Testis (tissue), 3 donors: ENCODE data around the gene REV1. TPM values are rescaled to one million over a fixed set of nuclear protein-coding genes. Genes with fewer than 3 reads are reported as not detected.
A peak's percentile ranks its signal among the peaks of the same experiment; 100 is the strongest.
"Not testable (repeated sequence)": the region's sequence is repeated elsewhere in the genome, so short reads cannot be mapped to it uniquely, and the experiment has no call there.

Experiments
- DNase-seq: peaks from one replicate; pipeline ENCODE4 v3.0.0-alpha.2; 2019
- H3K27ac ChIP-seq, 2 donors: fragments of 200-600 bp; sonication (generic); one replicate each; pipeline ENCODE4 v1.5.1; 2019
- H3K27me3 ChIP-seq: fragments of 200-600 bp; sonication (generic); one replicate; pipeline ENCODE4 v1.5.1; 2019
- H3K36me3 ChIP-seq: fragments of 200-600 bp; sonication (generic); one replicate; pipeline ENCODE4 v1.5.1; 2017; ENCODE audit warnings: low read depth; ENCODE audit errors: missing control alignments
- H3K4me1 ChIP-seq: fragments of 200-600 bp; sonication (generic); one replicate; pipeline ENCODE4 v1.5.1; 2019
- H3K4me3 ChIP-seq, 2 donors: fragments of 200-600 bp; sonication (generic); one replicate each; pipeline ENCODE4 v1.5.1; 2017 to 2019
- H3K9me3 ChIP-seq: fragments of 200-600 bp; sonication (generic); one replicate; pipeline ENCODE4 v1.5.1; 2017
- CTCF ChIP-seq, 3 experiments: fragments of 450-650 bp in 2 of 3; fragments of 200-600 bp in 1 of 3; sonication (generic) in 1 of 3; IDR thresholded peaks; one replicate each; pipeline ENCODE4 v1.5.1; 2016 to 2019; ENCODE audit warnings: antibody characterized with exemption in 3 of 3, mild to moderate bottlenecking in 2 of 3, moderate library complexity in 1 of 3
- POLR2A ChIP-seq: fragments of 450-650 bp; IDR thresholded peaks from one replicate; pipeline ENCODE4 v1.6.1; 2017; ENCODE audit warnings: antibody characterized with exemption, mild to moderate bottlenecking, moderate library complexity
- WGBS, 2 donors: methylation state at CpG; one replicate each; pipeline ENCODE4 v1.1.5; 2018; 5-methylcytosine and 5-hydroxymethylcytosine counted together
- intact Hi-C: fragments of 100-400 bp; cut with DNase I; formaldehyde crosslinking; loops from one replicate; pipeline ENCODE4 v1.15.1; 2023; ENCODE audit warnings: low total_unique reads
- polyA plus RNA-seq: library from polyadenylated mRNA; stranded (reverse); fragments of 350-450 nt; fragmentation: Illumina TruSeq; extraction: RNeasy Lipid Tissue Mini Kit (QIAGEN cat#74804); gene quantifications from one replicate; pipeline ENCODE4 v1.2.3, GENCODE V29; 2014; ENCODE audit warnings: low read depth, low replicate concordance; ENCODE audit not compliant: insufficient read depth
- total RNA-seq, 2 donors: library from RNA; depleted of rRNA; stranded (reverse); fragments of >200 nt; gene quantifications; one replicate each; pipeline ENCODE4 v1.2.3, GENCODE V29; 2016

The REV1 gene
- total and polyA plus RNA-seq, 3 donors from 2014 or later: 34.9 to 79.5 (median 73.5) TPM

- H3K27me3 ChIP-seq: no peaks in the 10 kb centered on the region
- TF ChIP-seq POLR2A: no peak
- no peak overlapping the region for H3K4me3 ChIP-seq
- no peak overlapping the region for H3K27ac ChIP-seq
- intact Hi-C loops: no loop called here
- H3K36me3 ChIP-seq: no peaks in the 10 kb centered on the region
- DNase-seq: no peak
- 91 to 93% methylated on average over 3 of the region's 3 CpGs for WGBS, 2 donors
- no peaks in the 10 kb centered on the region for H3K9me3 ChIP-seq
- peaks cover 61% of the 10 kb centered on the region for H3K4me1 ChIP-seq
These were observed 13.2 kb downstream of the REV1 start for GRCh38 chr2:99476629-99477028.

- DNase-seq, H3K4me3 ChIP-seq, H3K36me3 ChIP-seq, intact Hi-C loops, H3K27me3 ChIP-seq, H3K9me3 ChIP-seq: not testable (repeated sequence)
- peaks cover 54% of the 10 kb centered on the region for H3K4me1 ChIP-seq
- peak overlapping the region in 1 of 2 donors; percentile 32 for H3K27ac ChIP-seq
- WGBS, 2 donors: 74 to 76% methylated on average over 4 of the region's 4 CpGs
These were observed 14.7 kb downstream of the REV1 start for GRCh38 chr2:99475095-99475494.

- Histone ChIP-seq H3K4me3 (no peak overlapping the region), H3K27ac (peak overlapping the region in 1 of 2 donors; percentile 31), H3K27me3 (no peaks in the 10 kb centered on the region), H3K9me3 (no peaks in the 10 kb centered on the region), H3K4me1 (peaks cover 50% of the 10 kb centered on the region), H3K36me3 (no peaks in the 10 kb centered on the region)
- intact Hi-C loops: no loop called here
- DNase-seq: no peak
- WGBS, 2 donors: 44 to 54% methylated on average over 2 of the region's 2 CpGs
- no peak for TF ChIP-seq POLR2A
These were observed 16.2 kb downstream of the REV1 start for GRCh38 chr2:99473518-99474083.

GRCh38 chr2:99472600-99472960, 17.2 kb downstream of the REV1 start:
- Histone ChIP-seq H3K4me3 (no peak overlapping the region), H3K27ac (peak overlapping the region; percentile 31 to 63), H3K27me3 (no peaks in the 10 kb centered on the region), H3K4me1 (peaks cover 46% of the 10 kb centered on the region), H3K36me3 (no peaks in the 10 kb centered on the region), H3K9me3 (no peaks in the 10 kb centered on the region)
- WGBS, 2 donors: 44 to 49% methylated on average over 1 of the region's 1 CpG
- no peak for TF ChIP-seq CTCF (IDR thresholded peaks at IDR 0.05)
- TF ChIP-seq POLR2A: no peak
- intact Hi-C loops: no loop called here
- no peak for DNase-seq

GRCh38 chr2:99471654-99472599, 17.9 kb downstream of the REV1 start:
- TF ChIP-seq CTCF (IDR thresholded peaks at IDR 0.05): no peak
- no peak for TF ChIP-seq POLR2A
- intact Hi-C loops: no loop called here
- Histone ChIP-seq H3K27ac (peak overlapping the region in 1 of 2 donors; percentile 63), H3K36me3 (no peaks in the 10 kb centered on the region), H3K27me3 (no peaks in the 10 kb centered on the region), H3K4me3 (no peak overlapping the region), H3K9me3 (no peaks in the 10 kb centered on the region), H3K4me1 (peaks cover 49% of the 10 kb centered on the region)
- DNase-seq: no peak
- 78 to 79% methylated on average over 7 of the region's 7 CpGs for WGBS, 2 donors

GRCh38 chr2:99470957-99471356, 18.9 kb downstream of the REV1 start:
- Histone ChIP-seq H3K27ac (no peak overlapping the region), H3K4me1 (peaks cover 49% of the 10 kb centered on the region), H3K9me3 (no peaks in the 10 kb centered on the region), H3K36me3 (no peaks in the 10 kb centered on the region), H3K27me3 (no peaks in the 10 kb centered on the region), H3K4me3 (no peak overlapping the region)
- intact Hi-C loops: no loop called here
- TF ChIP-seq CTCF (IDR thresholded peaks at IDR 0.05) (no peak), POLR2A (no peak)
- no peak for DNase-seq

GRCh38 chr2:99470459-99470858, 19.4 kb downstream of the REV1 start:
- H3K27me3 ChIP-seq, H3K9me3 ChIP-seq, DNase-seq, intact Hi-C loops, H3K36me3 ChIP-seq, H3K4me3 ChIP-seq, H3K27ac ChIP-seq: not testable (repeated sequence)
- 87 to 88% methylated on average over 8 of the region's 8 CpGs for whole genome bisulfite sequencing, 2 donors
- peaks cover 45% of the 10 kb centered on the region for H3K4me1 ChIP-seq
